ENCODE results near the gene NEK10.

NEK10 gene

DNA sequence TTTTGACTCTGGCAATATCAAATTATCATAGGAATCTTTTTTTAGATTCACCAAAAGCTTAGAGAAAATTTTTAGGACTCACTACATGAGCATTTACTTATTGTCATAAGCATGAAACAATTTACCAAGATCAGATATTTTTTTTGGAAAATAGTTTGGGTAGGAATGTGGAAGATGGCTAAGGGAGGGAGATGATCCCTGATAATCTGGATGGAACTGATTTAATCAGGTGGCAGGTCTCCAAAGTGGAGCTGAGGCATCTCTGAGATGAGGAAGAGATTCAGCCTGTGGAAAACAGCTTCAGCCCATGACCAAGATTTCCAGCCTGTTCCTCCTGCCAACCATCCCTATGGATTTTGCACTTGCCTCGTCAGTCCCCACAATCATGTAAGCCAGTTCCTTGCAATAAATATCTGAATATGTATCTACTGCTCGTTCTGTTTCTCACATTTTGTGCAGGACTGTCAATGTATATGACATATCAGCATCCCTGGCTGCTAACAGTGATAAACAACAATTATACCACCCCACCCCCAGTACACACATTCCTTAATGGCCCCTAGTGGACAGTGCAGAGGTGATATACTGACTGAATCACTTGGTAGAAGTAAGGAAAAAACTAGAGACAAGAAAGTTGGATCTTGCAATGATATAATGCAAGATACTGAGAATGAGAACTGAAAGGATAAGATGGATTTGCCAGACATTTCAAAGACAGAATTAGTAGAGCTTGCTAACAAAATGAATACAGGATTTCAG lies 183.8 kb downstream of the NEK10 start:
- TF ChIP-seq, protein P1, sequence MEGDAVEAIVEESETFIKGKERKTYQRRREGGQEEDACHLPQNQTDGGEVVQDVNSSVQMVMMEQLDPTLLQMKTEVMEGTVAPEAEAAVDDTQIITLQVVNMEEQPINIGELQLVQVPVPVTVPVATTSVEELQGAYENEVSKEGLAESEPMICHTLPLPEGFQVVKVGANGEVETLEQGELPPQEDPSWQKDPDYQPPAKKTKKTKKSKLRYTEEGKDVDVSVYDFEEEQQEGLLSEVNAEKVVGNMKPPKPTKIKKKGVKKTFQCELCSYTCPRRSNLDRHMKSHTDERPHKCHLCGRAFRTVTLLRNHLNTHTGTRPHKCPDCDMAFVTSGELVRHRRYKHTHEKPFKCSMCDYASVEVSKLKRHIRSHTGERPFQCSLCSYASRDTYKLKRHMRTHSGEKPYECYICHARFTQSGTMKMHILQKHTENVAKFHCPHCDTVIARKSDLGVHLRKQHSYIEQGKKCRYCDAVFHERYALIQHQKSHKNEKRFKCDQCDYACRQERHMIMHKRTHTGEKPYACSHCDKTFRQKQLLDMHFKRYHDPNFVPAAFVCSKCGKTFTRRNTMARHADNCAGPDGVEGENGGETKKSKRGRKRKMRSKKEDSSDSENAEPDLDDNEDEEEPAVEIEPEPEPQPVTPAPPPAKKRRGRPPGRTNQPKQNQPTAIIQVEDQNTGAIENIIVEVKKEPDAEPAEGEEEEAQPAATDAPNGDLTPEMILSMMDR (conservative IDR thresholded peaks at IDR 0.05), result no peak
- H3K27ac ChIP-seq, result no peak overlapping the region

DNA sequence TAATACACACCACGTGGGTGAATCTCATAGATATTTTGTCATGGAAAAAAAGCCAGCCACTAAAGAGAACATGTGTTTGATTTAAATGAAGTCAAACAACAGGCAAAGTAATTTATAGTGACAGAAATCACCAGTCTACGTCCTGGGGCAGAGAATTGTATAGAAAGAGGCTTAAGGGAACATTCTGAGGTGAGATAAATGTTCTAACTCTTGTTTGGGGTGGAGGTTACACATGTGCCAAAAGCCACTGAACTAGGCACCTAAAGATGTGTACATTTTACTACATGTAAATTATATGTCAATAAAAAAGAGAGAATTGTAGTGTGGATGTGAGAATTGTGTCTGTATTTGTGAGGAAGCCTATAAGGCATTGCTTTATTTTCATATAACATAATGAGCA lies 184.9 kb downstream of the NEK10 start:
- H3K27ac ChIP-seq, result no peak overlapping the region

DNA sequence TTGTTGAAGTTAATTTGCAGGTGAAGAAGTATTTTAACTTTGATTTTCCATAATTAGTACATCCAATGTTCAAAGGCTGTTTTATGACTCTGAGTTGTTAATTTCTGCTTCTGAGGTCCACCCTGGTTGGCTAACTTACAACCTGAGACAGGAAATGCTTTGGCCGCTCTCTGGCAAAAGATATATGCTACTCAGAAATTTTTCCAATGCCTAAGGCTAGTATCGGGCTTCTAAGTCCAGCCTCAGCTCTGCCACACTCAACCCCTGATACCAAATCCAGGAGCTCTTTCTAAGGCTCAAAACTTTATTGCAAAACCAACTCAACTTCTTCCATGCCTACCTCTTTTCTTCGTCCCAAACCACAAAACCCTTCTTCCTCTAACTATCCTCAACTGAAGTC lies 192.9 kb downstream of the NEK10 start:
- no peak overlapping the region for H3K27ac ChIP-seq
- TF ChIP-seq, protein P1 (conservative IDR thresholded peaks at IDR 0.05), result no peak

More for the DNA sequence above, 184.9 kb downstream of the NEK10 start:
- TF ChIP-seq, protein P1 (conservative IDR thresholded peaks at IDR 0.05), result no peak

DNA sequence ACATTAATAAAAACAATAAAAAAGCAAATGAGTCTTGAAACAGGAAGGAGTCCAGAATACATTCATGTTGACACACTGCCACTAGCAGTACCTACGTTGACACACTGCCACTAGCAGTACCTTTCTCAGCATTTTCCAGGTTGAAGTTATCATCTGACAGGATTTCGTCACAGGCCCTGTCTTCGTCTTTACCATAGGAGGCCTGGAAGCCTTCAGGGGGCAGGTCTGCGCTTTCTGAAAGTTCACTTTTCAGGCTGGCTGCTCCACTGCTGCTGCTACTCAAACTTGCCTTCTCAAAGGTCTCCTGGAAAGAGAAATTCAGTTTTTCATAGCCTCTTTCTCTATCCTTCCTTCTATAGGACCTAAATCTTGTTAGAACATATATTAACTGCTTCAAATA lies 194.7 kb downstream of the NEK10 start:
- H3K27ac ChIP-seq, result no peak overlapping the region
- TF ChIP-seq, protein P1 (conservative IDR thresholded peaks at IDR 0.05), result no peak

DNA sequence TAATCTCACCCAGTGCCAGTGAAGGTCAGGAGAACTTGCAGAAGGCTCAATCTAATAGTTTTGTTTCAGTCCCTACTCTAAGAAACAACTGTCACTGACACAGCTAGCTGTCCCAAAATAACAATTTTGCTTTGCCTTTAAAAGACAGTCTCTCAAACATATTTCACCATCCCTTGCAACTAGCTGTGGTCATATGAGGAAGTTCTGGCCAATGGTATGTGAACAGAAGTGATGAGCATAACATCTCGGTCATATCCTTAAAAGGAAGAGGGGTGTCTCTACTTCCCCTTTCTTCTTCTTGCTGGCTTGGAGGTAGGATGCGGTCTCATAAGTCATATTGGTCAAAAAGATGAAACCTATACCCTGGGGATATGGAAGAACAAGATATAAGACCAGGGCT lies 198.1 kb downstream of the NEK10 start:
- TF ChIP-seq, protein P1 (conservative IDR thresholded peaks at IDR 0.05), result no peak
- H3K27ac ChIP-seq, result no peak overlapping the region

DNA sequence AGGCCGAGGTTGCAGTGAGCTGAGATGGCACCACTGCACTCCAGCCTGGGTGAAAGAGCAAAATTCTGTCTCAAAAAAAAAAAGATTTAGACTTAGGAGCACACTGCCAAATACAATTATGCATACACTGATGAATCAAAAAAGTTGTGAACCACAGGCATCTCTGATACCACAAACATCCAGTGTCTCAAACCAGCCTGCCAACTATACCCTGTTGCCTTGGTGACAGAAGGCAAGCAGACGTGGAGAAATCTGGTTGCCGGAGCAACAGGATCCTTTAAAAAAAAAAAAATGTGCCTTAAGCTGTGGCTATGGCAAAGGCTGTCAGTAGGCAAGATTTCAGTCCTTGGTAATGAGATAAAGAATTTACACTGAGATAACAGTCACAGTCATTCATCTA lies 202.3 kb downstream of the NEK10 start:
- TF ChIP-seq, protein P1 (conservative IDR thresholded peaks at IDR 0.05), result no peak
- no peak overlapping the region for H3K27ac ChIP-seq

DNA sequence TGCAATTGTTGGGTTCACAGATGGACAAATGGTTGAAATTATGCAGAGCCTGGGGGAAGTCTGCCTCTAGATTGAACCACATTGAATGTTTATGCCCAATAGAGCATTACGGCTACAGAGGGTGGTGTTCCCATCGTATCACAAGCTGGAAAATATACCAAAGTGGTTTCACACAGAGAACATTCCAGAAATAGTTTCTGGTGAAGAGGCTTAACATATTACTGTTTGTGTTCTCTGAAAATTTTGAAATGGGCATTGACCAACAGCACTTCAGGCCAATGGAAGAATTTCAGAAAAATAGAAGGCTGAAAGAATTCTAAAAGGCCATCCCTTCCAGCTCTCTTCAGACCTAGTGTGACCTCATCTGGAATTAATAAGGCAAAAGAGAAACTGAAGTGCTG lies 203.9 kb downstream of the NEK10 start:
- TF ChIP-seq, protein P1 (conservative IDR thresholded peaks at IDR 0.05), result no peak
- no peak overlapping the region for H3K27ac ChIP-seq

All from VCaP (cell line).